RPMI8226 (cell line): Measurements from ENCODE around the gene SLC17A1.

ENCODE experiments used
- DNase-seq: peaks from one replicate; pipeline ENCODE4 v3.0.0-alpha.2; 2015

The SLC17A1 gene

DNA sequence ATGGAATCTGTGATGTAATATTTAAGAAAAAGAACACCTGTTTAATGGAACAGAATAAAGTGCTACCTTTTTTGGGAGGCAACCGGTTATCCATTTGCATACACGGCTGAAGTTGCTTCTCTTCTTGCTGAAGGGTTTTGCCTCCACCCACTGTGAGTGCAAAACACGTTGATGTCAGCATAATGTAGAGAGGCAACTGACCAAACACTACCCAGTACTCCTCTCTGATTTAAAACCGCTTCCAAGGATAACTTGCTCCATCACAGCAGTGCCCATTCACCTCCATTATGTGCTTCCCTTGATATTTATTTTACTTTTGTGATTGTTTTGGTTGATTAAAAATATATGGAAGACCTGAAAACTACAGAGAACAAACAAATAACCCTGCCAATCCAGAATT lies 1.4 kb downstream of the SLC17A1 start:
- DNase-seq, result no peak

DNA sequence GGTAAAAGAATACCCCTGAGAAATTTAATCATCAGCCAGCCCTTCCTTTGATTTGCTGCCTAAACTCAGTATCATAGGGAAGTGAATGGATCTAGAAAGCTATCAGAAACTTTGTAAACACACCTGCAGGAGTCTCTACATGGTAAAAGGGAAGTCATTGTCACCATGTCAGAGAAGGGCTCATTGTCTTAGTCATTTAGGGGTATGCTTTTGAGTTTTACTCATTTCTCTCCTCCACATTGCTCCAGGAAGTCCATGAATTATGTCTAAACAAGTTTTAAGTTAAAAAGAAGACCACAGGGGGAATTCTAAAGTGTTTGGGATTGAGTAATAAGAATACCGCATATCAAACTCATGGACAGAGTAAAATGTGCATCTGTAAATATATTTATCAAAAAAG lies 2.5 kb downstream of the SLC17A1 start:
- DNase-seq, result no peak

DNA sequence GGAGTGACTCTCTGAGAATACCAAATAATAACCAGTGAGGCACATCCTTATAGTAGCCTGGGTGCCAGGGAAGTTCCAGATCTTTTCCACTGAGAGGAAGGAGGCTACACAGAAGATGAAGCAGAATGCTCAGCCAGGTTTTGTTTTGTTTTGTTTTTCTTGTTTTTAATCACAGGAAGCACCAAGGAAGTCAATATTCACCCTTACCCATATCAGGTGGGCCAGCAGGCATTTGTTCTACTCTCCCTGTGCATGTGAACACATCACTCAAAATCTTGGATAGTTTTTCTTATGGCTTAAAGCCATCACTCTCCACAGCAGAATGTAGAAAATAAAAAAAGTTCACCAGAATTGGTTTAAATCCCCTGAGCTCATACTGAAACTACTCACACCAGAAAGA lies 10.5 kb downstream of the SLC17A1 start:
- no peak for DNase-seq

DNA sequence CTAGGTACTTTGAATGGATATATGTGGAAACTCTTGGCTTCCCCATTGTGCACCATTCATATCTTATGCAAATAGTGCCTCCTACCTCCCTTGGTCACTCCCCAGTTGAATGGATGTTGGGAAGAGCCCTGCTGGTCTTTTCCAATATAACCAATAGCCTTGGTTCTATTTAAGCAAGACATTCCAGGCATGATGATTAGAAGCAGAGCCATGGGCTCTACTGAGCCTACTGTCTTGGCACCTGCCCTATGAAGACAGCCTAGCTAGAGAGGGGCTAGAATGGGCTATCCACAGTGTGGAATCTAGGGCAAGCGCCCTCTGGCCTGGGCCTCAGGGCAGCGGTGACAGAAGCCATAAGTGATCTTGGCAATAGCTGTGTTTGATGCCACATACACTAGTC lies 15.6 kb downstream of the SLC17A1 start:
- DNase-seq, result no peak

DNA sequence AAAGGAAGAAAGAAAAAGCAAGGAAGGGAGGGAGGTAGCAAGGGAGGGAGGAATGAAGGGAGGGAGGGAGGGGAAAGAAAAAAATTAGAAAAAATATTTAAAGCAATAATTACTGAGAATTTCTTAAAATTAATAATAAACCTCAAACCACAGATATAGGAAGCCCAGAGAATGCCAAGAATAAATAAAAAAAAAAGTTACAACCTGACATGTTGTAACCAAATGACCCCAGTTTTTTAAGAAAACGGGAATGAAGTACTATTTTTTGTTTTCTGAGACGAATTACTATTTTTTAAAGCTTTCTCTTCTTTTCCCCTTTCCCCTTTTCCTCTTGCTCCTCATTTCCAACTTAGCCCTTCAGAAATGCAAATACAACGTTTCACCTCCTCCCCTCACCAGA lies 16.7 kb downstream of the SLC17A1 start:
- no peak for DNase-seq

DNA sequence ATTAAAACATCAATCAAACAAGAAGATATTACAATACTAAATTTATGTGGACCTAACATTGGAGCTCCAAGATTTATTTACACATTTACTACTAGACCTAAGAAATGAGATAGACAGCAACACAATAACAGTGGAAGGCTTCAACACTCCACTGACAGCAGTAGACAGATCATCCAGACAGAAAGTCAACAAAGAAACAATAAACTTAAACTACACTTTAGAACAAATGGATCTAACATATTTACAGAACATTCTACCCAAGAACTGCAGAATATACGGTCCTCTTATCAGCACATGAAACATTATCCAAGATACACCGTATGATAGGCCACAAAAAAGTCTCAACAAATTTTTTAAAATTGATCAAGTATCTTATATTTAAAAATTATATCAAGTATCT lies 27.0 kb downstream of the SLC17A1 start:
- DNase-seq, result no peak

DNA sequence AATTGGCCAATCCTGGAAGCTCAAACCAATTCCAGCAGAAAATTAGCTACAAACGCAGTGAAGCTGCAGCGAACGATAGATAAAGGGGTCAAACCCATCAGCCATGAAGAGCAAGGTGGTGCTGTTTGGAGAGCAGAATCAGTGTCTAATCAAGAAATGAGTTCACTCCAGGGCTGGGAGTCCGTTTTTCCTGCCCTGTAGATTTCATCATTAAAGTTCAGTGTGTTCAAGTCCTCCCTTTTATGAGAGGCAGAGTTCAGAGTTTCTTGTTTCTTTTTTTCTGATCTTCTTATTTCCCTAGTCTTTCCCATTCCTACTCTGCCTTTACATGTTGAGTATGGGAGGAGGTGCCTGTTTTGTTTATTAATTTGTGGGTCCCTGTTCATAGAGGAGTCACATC lies 30.4 kb downstream of the SLC17A1 start:
- no peak for DNase-seq

DNA sequence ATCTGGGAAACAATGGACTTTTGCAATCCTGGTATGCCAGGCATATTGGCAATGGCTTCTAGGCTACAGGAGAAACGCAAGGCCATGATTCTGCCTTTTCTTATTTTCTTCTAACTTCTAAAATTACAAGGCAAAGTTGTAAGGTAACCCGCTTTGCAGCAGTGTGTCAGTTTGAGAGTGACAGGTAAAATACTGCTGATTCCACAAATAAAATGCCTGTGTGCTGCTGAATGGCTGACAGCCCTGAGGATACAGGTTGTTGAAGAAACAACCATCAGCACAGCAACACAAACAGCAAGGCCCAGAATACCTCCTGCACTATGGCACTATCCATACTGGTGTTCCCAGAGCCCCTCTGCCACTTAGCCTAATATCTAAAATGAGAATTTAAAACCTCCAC lies 37.1 kb downstream of the SLC17A1 start:
- DNase-seq, result no peak

DNA sequence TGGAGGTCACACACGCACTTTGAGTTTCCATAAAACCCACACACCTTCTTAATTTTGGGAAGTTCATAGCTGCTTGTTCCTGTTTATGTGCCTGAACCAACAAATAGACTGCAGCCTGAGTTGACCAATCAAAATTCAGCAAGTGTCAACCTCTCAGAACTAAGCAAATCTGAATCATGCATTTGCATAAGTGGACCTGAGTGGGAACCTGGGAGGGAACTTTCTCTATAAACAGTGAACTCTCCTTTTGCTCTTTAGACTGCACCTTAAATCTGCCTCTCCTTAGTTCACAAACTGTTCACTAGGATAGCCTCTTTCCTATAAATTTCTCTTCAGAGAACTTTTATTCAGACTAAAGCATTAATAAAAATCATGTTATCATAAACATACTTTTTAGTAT lies 37.9 kb downstream of the SLC17A1 start:
- DNase-seq, result no peak

DNA sequence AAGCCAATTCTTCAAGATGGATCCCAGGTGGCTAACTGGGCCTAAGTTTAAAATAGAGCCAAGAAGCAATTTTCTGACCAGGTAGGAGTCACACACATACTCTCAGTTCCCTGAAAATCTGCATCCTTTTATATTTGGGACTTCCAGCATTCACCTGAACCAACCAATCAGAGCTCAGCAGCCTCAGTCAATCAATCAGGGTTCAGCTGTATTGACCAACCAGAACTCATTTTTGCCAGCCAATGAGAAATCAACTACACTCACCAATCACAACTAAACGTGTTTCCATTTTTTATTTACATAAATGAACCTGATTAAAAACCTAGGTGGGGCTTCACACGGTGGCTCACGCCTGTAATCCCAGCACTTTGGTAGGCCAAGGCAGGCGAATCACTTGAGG lies 39.8 kb downstream of the SLC17A1 start:
- DNase-seq, result no peak

DNA sequence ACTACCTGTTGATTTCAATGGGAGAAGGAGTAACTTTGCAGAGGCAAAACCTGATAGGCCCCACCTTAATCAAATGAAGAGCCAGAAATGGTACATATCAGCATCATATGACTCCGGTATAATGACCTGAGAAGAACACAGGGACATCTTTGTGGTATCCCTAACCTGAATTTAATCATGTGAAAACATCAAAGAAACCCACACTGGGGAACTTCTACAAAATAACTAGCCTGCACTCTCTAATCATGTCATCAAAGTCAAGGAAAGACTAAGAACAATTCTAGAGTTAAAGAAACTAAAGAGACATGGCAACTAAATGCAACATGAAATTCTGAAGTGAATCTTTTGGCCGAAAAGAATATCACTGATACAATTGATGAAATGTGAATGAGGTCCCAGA lies 42.4 kb downstream of the SLC17A1 start:
- no peak for DNase-seq

DNA sequence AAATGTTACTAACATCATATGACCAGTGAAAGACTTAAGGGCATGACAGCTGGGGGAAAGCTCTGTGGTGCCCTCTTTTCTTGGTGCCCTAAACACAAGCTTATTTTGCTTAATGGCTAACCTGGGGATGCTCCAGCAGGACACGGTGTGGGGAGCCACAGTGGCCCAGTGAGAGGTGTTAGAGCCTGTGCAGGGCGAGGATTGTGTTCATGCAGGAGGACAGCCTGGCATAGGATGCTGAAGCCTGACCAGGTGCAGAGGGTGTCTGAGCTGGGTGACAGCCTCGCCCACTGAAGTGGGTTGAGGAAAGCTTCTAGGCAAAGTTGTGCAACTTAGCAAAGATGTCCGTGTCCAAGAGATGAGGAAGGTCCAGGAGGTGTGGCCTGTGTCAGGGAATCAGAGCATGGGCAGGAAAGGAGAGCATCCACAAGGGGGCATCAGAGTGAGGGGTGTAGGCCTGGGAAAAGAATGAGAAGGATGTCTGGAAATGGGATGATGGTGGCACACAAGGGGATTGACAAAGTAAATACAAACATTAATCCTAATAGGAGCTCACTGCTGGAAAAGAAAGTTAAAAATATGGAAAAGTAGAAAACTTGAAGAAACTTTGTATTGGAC lies 43.4 kb downstream of the SLC17A1 start:
- peak; percentile 46 for DNase-seq

DNA sequence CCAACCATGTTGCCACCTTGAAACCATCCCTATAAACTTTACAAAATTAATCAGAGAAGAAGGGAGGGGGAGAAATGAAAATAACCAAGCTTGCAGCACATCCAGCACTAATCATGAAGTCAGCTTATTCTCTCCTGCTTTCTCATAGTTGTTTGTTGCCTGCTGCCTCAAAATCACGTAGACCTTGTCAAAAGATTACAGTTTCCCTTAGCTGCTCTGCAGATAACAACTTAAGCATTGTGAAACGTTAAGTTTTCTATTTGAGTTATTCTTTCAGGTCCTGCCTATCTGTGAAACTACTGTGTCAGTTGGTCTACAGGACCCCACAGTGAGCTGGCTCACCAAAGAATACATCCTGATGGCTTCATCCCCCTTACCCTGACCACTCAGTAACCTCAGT lies 44.4 kb downstream of the SLC17A1 start:
- DNase-seq, result no peak

DNA sequence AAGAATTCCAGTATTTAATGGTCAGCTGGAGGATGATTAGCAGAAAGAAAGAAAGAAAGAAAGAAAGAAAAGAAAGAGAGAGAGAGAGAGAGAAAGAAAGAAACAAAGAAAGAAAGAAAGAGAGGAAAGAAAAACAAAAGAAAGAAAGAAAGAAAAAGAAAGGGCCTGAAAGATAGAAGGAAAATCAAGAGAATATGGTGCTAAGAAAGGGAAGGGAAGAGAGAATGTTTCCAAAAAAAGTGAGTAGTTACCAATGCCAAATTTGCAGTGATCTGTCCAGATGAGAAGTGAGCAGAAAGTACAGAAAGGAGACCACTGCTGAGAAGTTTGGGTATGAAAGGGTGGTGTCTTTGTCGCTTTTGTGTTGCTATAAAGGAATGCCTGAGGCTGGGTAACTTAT lies 50.7 kb downstream of the SLC17A1 start:
- DNase-seq, result no peak

DNA sequence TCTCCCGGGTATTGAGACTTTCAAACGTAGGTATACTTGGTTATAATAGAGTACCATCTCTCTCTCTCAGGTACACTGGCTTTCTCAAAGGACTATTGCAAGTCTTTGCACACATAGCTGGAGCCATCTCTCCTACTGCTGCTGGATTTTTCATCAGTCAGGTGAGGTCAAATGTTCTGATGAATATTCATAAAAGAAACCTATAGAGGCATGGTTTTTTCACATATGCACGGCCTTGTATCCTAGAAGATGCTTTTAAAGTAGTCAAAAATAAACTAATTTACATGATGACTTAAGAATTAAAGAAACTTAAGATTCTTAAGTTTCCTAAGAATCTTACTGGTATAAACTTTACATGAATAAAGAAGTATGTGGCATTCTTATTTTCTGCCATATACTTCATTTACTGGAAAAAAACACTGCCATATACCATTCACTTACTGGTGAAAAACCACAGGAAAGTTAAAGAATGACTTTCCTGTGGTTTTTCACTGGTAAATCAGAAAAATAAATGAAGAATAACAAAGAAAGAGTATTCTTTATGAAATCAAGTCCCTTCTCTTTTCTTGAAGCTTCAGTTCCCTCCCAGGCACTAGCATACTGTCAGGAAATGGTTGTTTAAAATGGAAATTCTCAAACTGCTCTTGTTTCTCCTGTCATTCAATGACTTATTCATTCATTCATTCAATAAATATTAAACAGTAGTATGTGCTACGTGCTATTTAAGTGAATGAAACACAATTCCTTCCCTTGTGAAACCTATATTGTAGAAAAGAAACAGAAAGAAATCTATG lies 53.8 kb downstream of the SLC17A1 start:
- DNase-seq, result no peak

DNA sequence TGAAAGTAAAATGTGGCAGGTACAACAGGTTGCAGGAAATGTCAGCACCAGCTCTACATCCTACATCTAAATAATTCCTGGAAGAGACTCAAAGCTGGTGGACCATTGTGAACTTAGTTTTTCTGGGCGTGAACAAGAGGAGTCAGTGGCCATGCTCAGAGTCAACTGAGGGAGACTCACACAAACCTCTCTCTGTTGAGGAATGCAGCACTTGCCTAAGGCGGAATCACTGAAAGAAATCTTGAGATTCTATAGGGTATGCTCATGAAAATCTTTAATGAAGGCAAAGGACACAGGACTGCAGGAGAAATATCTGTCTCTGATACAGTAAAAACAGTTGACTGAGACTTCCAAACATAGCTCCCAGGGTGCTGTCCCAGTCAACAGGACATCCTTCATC lies 54.8 kb downstream of the SLC17A1 start:
- no peak for DNase-seq

DNA sequence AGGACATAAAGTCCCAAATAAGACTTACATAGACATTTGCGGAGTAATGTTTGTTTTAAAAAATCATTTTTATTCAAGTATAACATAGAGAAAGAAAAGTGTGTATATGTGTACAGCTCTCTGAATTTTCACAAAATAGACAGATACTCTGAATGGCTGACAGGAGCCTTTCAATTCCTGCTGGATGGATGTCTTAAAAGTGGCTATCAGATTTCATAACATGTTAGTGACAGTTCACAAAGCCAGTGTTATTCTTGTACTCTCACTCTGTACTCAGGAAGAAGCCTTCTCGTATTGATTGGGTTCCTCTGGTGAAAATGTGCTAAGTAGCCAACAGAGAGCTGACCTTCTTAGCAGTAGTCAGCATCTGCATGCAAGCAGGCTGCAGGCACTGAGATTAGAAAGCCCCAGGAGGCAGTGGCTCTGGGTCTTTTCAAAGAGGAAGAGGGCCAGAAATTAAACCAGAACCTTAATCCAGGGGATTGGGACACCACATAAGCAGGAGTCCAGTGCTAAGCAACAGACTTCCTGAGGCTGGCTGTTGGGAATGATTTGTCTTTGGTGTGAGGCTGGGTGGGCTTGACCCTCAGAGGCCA lies 57.6 kb downstream of the SLC17A1 start:
- no peak for DNase-seq

DNA sequence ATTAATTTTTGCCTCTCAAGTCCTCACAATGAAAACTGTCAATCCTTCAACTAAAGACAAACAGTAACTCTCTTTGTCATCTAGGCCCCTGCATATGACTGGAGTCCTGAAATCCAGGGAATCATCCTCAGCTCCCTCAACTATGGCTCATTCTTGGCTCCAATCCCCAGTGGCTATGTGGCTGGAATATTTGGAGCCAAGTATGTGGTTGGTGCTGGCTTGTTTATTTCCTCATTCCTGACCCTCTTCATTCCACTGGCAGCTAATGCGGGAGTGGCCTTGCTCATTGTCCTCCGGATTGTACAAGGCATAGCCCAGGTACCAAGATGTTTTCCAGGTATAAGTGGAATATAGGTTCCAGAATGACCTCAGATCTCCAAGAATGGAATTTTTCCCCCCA lies 61.9 kb downstream of the SLC17A1 start:
- DNase-seq, result no peak

DNA sequence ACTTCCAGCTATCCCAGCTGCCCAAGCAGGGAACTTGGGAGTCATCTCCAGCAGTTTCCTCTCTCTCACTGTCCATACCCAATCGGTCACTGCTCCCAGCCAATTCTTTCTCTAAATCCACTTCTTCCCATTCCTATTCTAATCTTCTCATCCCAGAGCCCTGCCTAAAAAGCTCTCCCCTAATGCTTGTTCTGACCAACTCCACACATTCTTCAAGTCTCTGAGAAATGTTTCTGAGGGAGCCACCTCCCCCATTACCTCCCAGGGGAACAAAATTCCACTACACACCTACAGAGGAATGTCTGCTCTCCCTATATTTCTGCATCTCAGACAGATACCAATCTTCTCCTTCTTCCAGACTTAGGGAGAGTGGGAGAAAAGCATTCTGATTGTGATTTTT lies 63.3 kb downstream of the SLC17A1 start:
- no peak for DNase-seq

DNA sequence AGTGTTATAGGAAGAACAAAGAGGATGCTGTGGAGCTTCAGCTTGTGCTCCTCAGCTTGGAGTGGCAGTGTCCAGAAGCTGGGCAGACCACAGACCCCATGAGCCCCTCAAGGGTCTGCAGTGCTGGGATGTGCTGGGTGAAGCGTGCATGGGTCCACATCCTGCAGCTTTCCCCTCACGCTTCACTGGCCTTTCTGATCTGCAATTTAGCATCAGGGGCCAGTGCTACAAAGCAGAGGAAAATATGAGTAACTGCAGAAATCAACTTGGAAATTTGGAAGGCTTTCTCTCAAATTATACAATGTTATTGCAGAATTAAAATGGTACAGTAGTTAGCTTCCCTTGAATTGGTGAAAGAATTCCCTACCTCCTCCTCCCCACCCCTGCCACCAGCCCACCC lies 67.2 kb downstream of the SLC17A1 start:
- no peak for DNase-seq

DNA sequence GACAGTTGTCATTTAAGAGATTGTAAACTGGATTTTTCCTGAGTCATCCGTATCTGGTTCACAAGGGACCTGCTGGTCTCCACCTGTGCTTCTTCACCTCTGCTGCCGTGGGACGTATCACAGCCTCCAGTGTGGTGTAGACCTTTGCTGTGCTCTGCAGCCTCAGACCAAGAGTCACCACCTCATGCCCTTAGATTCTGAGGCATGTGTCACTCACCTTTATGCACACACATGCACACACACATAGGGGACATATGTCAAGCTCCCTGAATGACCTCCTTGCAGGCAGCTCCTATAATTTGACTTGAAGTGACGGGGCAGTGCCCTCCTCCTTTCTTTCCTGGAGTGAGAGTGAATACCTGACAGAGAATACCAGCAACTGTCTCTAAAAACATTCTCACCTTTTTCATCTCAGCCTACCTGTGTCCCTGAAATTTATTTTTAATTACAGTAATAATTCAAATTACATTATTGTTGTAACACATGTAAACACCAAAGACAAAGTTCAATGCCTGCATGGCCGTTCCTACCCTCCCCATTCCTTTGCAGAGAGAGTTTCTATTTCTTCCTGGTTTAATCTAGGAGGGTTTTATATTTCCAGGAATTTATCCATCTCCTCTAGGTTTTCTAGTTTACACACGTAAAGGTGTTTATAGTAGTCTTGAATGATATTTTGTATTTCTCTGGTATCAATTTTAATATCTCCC lies 73.8 kb downstream of the SLC17A1 start:
- DNase-seq, result no peak

DNA sequence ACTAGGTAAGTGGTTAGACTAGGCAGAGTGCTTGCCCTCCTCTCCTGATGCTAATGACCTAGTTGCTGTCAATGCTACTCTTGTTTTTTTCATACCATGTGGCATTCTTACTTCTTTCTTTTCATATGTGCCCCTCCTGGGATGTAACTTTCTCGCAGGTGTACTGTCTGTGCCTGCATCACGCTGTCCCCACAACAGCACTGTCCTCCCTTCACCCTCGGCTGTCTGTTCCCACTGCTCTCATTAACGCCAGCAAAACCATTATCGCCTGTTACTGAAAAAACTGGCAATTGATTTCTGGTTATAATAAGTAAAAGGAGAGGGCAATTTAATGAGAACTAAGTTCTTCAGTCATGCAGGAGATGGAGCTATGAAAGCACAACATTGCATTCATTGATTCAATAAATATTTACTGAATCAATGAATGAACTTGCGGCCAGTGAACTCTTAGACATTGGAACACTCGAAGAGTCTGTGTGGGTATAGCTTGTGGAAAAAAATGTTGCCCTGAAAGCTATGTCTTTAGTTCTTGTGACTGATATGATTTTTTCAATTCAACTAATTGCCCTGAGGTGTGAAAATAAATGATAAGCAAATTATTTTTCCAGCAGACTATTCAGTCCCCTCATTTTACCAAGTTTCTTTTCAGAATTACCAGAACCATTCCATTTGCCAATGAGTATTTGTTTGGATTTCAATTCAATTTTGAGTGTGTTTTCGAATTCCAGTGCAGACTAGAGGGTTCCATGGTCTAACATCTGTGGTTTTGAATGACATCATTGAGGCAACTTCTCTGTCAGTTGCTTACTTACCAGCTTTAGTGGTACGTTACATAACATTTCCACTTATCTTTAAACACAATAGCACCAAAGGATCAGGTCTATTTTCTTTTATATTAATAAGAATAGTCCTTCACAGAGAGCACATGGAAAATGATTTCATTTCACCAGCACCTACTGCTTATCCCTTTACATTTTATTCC lies 75.2 kb downstream of the SLC17A1 start:
- no peak for DNase-seq

DNA sequence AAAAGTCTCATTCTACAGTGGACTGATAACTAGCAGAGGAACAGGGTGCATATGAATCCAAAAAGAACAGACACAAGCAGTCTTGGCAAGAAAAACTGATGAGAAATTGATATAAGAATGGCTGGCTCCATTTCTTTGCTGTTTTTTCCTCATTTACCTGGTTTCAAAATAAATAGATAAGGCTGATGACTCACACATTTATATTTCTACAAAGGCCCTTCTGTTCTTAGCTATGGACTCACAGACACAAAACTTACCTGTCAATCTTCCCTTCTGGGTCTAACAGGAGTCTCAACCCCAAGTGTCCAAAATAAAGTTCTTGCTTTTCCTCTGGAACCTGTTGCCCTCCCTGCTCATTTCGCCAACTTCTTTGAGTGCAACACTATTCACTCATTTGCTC lies 76.4 kb downstream of the SLC17A1 start:
- no peak for DNase-seq
